MM.1S (cell line): ENCODE measurements around the gene PRKG1.

Experiments
- CTCF ChIP-seq: fragments of 300-600 bp; sonication (generic); IDR thresholded peaks from 2 replicates; pipeline ENCODE4 v1.5.1; 2016; ENCODE audit warnings: antibody characterized with exemption, low read length, mixed read lengths
- EZH2 ChIP-seq: fragments of 300-600 bp; sonication (generic); optimal IDR thresholded peaks from 2 replicates; pipeline ENCODE3; 2017; ENCODE audit warnings: low read depth, mild to moderate bottlenecking, antibody characterized with exemption, low read length, mixed read lengths
- EZH2phosphoT487 ChIP-seq: fragments of 300-600 bp; sonication (generic); IDR thresholded peaks from 2 replicates; pipeline ENCODE4 v1.6.1; 2018; ENCODE audit warnings: antibody characterized with exemption, low read length

DNA sequence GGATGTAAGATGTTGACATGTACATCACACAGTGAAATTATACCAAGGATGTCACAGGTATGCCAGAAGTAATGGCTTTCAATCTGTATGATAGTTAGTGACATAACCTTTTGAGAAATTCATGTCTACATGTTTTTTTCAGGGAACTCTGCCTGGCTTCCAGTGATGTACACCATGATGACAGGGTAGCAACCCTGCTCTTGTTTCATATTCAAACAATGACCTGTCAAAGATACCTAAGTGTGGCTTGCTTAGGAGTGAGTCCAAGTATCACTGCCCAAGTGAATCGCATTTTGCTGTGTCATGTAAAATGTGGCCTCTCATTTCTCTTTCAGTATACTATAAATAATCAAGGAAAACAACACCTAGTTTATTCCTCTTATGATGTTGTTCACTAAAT is 1033.9 kb downstream of the PRKG1 start:
- TF ChIP-seq CTCF: no peak
- no peak for TF ChIP-seq EZH2
- TF ChIP-seq EZH2phosphoT487: no peak
